GM15510 (cell line): ENCODE results near the gene SLC24A3.

Source experiments
- POLR2A ChIP-seq: IDR thresholded peaks from 3 replicates; pipeline ENCODE4 v1.6.1; 2011; ENCODE audit warnings: borderline replicate concordance; ENCODE audit not compliant: insufficient read length; ENCODE audit errors: extremely low read depth

SLC24A3 gene

DNA sequence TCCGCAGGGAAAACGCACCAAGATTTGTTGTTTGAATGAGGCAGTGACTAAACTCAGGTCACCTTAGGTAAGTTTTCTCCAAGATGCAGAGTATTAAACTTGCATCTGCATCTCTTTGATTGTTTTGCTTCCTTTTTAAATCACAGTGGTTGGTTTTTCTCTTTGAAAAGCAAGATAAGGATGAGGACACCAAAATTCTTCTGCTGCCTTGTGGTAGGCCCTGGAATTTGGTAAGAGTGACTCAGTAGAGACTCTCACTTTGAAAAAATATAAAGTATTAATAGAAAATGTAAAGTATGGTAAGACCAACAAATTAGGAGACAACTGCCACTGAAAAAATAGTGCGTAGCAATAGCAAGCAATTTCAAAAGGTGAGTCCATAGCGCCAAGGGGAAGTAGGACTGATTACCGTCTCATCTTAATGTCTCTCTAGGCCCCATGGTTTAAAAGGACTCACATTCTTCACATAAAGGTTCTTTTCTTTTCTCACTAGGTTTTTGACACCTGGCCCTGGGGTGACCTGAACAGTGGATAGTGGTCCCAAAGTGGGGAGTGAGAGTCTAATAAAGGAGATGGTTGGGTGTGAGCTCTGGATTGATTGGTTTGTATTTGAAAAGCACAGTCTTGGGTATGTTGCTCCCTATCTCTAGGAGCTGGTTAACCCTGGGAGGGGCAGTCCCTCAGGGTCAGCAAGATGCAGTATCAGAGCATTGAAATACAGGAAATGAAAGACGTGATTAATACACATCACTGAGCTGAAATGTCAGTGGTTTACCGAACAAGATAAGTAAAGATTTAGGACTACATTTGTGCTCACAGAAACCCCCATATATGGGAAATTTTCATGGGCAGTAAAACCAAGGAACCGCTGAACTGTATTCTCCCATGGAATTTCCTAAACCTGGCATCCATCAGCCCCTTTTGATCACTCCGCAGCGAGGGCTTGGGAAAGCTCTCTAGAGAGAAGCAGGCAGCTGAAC is 221.2 kb downstream of the SLC24A3 start:
- no peak for TF ChIP-seq POLR2A

DNA sequence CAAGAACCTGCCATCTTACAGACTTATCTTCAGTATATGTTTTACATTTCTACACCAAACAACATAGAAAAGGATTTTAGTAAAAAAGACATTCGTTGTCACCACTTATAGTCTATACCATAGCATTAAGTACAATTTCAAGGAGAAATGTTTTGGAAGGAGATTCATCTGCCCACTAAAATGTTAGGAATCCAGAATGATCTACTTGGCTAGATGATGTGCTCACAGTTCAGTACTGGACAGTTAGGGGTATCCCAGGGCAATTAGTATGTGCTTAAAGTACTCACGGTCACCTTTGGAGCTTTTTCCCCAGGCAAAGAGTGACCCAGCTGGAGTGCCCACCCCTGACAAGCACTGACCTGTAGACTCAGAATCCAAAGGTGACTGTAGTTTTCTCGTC is 222.9 kb downstream of the SLC24A3 start:
- TF ChIP-seq POLR2A = no peak

DNA sequence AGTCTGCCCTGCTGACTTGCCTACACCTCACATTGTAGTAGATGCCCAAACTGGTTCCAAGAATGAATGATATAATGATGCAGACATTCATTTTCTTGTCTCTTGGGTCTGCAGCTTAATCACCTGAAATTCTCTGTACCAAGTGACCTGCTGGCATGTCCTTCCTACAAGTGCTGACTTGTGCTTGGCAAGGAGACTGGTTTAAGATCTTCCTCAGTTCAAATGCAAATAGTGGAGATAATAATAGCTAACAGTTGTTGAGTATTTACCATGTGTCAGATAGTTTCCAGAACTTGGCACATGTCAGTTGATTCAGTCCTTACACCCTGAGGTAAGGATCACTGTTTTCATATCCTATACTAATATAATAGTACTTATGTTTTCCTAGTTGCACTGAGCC is 223.4 kb downstream of the SLC24A3 start:
- no peak for TF ChIP-seq POLR2A

DNA sequence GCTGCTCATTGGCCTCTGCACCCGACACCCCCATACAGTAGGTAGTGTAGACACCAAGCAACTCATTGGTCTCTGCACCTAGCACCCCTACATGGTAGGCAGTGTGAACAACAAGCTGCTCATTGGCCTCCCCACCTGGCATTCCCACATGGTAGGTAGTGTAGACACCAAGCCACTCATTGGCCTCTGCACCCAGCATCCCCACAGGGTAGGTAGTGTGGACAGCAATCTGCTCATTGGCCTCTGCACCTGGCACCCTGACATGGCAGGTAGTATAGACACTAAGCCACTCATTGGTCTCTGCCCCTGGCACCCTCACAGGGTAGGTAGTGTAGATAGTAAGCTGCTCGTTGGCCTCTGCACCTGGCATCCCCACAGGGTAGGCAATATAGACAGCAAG is 226.0 kb downstream of the SLC24A3 start:
- no peak for TF ChIP-seq POLR2A

- TF ChIP-seq POLR2A = no peak
Observed at GRCh38 chr20:19440660-19441527, 228.5 kb downstream of the SLC24A3 start.

DNA sequence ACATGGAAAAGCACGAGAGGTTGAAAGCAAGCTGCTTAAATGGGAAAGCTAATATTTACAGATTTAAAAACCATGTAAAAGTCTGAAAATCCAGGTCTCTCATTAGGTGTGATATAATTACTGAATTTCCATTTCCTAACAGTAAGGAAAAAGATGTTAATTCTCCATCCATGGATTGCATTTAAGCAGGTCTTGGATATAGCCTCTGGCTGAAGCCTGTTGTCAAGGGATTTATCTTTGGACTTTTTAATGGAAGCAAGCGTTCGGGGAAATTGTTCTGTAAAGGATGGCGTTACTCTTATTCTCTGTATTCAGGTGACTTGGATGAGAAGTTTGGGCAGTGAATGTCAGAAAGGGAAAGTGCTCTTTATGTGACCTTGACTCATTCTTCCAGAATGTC is 233.8 kb downstream of the SLC24A3 start:
- no peak for TF ChIP-seq POLR2A

- TF ChIP-seq POLR2A = no peak
Observed at GRCh38 chr20:19448632-19449031, 236.2 kb downstream of the SLC24A3 start.

- no peak for TF ChIP-seq POLR2A
Observed at GRCh38 chr20:19449051-19449450, 236.6 kb downstream of the SLC24A3 start.

DNA sequence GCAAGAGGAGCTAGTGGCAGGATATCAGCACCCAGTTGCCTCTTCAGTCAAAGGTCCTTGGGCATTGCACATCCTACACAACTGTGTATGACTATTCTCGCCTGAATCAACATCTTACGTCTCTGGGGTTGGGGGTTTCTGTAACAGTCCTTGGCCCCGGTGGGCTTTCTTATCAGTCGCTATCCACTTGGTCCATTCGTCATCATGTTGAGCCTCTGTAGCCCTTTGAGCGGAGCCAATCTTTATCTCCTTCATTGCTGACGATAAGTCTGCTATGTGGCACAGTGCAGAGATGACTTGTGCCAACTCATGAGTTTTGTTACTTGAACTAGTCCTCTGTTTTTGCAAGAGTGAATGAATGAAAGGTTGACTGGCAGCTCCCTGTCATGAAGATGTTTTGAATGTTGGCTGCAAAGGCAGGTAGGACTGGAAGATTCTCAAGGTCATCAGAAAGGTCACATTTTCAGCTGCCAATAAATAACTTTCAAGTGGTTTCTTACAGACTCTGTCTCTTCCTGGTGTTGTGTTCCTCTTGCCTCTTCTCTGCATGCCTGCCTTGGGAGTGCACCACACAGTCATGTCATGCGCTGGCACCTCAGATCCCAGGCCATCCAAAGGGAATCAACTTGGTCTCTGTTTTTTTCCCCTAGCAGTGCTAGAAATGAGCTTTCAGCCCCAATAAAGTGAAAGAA is 238.9 kb downstream of the SLC24A3 start:
- no peak for TF ChIP-seq POLR2A

DNA sequence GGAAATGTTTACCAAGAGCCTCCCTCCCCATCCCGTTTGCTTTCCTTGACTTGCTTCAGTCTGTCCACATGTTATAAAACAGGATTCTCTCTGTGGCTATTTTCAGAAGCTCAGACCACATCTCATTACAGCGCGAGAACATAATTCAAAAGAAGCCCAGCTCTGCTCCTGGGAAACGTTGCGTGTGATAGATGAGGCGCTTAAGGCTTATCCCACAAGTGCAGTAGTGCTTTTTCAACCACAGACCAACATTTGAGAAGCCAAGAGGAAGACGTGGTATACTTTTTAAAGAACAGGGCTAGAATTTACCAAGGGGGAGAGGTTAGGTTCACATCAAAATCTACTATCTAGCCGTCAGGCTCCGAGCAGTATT is 239.5 kb downstream of the SLC24A3 start:
- no peak for TF ChIP-seq POLR2A

DNA sequence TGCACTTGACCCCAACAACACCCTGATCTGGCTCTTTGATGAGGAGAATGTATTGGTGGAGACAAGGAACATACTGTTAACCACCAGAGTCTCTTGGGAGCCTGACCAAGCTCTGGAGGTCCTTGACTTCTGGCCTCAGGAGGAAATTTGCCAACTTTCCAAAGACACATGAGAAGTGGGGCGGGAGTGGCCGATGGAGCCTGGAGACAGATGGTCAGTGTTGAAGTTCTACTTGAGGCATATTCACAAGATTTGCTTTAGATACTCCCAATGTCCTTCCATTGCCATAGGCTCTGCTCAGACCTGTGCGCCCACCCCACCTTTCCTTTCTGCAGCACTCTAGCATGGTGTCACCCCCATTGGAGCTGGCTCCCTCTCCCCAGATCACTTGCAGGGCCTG is 241.0 kb downstream of the SLC24A3 start:
- no peak for TF ChIP-seq POLR2A

GRCh38 chr20:19453862-19454261 is 241.4 kb downstream of the SLC24A3 start:
- TF ChIP-seq POLR2A = no peak

GRCh38 chr20:19456595-19457395 is 244.4 kb downstream of the SLC24A3 start:
- no peak for TF ChIP-seq POLR2A

DNA sequence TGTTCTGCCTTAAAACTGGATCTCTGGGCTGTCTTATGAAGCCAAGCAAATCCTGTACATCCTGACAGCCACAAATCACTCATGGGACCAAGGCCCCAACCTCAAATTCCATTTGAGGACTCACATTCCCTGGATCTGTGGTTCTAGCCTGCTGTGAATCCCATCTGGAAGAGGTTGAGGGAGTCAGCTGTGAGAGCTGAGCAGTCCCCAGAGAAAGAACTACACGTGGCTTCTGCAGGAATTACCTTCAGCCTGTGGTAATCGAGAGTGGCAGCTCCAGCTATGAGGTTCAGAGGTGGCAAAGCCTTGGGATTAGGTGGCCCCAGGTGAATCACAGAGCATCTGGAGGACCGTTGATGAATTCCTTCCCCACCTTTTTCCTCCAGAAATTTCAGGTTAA is 245.2 kb downstream of the SLC24A3 start:
- TF ChIP-seq POLR2A = no peak

- no peak for TF ChIP-seq POLR2A
Observed at GRCh38 chr20:19460386-19460785, 247.9 kb downstream of the SLC24A3 start.

DNA sequence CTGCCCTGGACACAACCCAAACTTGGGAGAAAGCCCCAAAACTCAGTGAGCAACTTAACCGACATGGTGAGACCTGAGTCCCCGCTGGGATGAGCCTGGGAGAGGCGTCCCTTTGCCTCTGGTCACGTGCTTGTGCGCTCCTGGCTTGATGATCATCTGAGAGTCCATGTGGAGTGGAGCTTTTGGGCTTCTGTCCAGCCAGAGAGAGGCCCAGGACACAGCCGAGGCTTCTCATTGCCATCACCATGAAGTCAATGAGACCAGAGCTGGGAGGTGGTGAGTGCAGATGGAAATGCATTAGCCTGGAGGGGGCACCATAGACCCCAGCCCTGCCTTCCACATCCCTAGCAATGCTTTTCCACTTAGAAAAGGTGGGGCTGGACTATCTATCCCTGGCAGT is 250.0 kb downstream of the SLC24A3 start:
- no peak for TF ChIP-seq POLR2A
